Panc1 (cell line): ENCODE data around the gene MEMO1. TPM values are rescaled to one million over a fixed set of nuclear protein-coding genes. Genes with fewer than 3 reads are reported as not detected.
"Not testable (repeated sequence)": the region's sequence is repeated elsewhere in the genome, so short reads cannot be mapped to it uniquely, and the experiment has no call there.

ENCODE experiments used
- ATAC-seq: fragments of 200-7000 bp; cut with Tn5 transposase; 2 replicates; pipeline ENCODE4 v1.9.1; 2020; ENCODE audit warnings: mild to moderate bottlenecking, moderate library complexity
- BruUV-seq: library from RNA; stranded (reverse); fragments of 400-500 nt; replicated peaks from 2 replicates; lab custom pipeline; 2021; lab: Mats Ljungman, UMichigan
- CTCF ChIA-PET: fragments of 300-600 bp; sonication (Branson Sonifier 250); formaldehyde crosslinking; loops from one replicate; lab custom pipeline; 2022; ENCODE audit warnings: antibody characterized with exemption; lab: Charles Lee
- POLR2A ChIA-PET: fragments of 300-600 bp; sonication (Branson Sonifier 250); formaldehyde crosslinking; loops from one replicate; lab custom pipeline; 2022; ENCODE audit warnings: antibody characterized with exemption; lab: Charles Lee
- DNase-seq: peaks from one replicate; pipeline ENCODE4 v3.0.0-alpha.2; 2010; ENCODE audit warnings: low read depth, low spot score
- H3K27ac ChIP-seq: 2 replicates; pipeline ENCODE4 v1.5.1; 2011; ENCODE audit warnings: mild to moderate bottlenecking, low read length, inconsistent platforms
- H3K27me3 ChIP-seq: fragments of 200-500 bp; sonication (Bioruptor generic); 2 replicates; pipeline ENCODE4 v1.6.0; 2014; ENCODE audit warnings: low read length, inconsistent platforms; ENCODE audit not compliant: control insufficient read depth, insufficient read depth
- H3K36me3 ChIP-seq: fragments of 200-500 bp; sonication (Bioruptor generic); 2 replicates; pipeline ENCODE4 v1.5.1; 2014; ENCODE audit warnings: inconsistent platforms, mild to moderate bottlenecking, low read length, moderate library complexity; ENCODE audit not compliant: control insufficient read depth, insufficient read depth
- H3K4me1 ChIP-seq: 2 replicates; pipeline ENCODE4 v1.5.1; 2011; ENCODE audit warnings: inconsistent platforms, mild to moderate bottlenecking, low read length, moderate library complexity; ENCODE audit not compliant: control insufficient read depth, insufficient read depth
- H3K4me3 ChIP-seq, 2 experiments: 2 replicates each; pipeline ENCODE4 v1.5.1; 2011 to 2012; ENCODE audit warnings: low read depth in 2 of 2, low read length in 2 of 2, mild to moderate bottlenecking in 2 of 2, inconsistent platforms in 1 of 2, moderate library complexity in 1 of 2
- H3K9me3 ChIP-seq: fragments of 200-500 bp; sonication (Bioruptor generic); 2 replicates; pipeline ENCODE4 v1.5.1; 2014; ENCODE audit warnings: low read depth, mild to moderate bottlenecking, inconsistent platforms, low read length, moderate library complexity; ENCODE audit not compliant: control insufficient read depth, insufficient read depth
- CTCF ChIP-seq: fragments of 450-650 bp; IDR thresholded peaks from 2 replicates; pipeline ENCODE4 v1.5.1; 2017; ENCODE audit warnings: mild to moderate bottlenecking
- POLR2AphosphoS5 ChIP-seq: IDR thresholded peaks from 2 replicates; pipeline ENCODE4 v1.6.1; 2012; ENCODE audit warnings: mild to moderate bottlenecking, low read depth, low read length, moderate library complexity
- REST ChIP-seq, 2 experiments: IDR thresholded peaks; 2 replicates each; pipeline ENCODE4 v1.6.1; 2011 to 2012; ENCODE audit warnings: low read depth in 2 of 2, control low read depth in 1 of 2, low read length in 1 of 2, mild to moderate bottlenecking in 1 of 2, moderate library complexity in 1 of 2; ENCODE audit not compliant: insufficient read depth in 1 of 2
- SIN3A ChIP-seq: IDR thresholded peaks from 2 replicates; pipeline ENCODE4 v1.6.1; 2012; ENCODE audit warnings: low read depth, mild to moderate bottlenecking, low read length, moderate library complexity, borderline replicate concordance; ENCODE audit not compliant: insufficient read depth
- TCF7L2 ChIP-seq: IDR thresholded peaks from 2 replicates; pipeline ENCODE4 v1.6.1; 2011; ENCODE audit warnings: mild to moderate bottlenecking, low read depth, low read length, inconsistent platforms
- in situ Hi-C: cut with HindIII; loops from 2 replicates; pipeline ENCODE4 v1.10.0; 2016; ENCODE audit warnings: low sequenced_read_pairs, low pct_unique_long_range_greater_than_20kb
- intact Hi-C: fragments of 100-400 bp; cut with micrococcal nuclease; formaldehyde crosslinking; loops from one replicate; pipeline ENCODE4 v1.10.0; 2022; ENCODE audit not compliant: unreplicated experiment
- total RNA-seq: library from RNA; stranded (reverse); gene quantifications from one replicate; pipeline ENCODE4 v1.2.1, GENCODE V29; 2021; ENCODE audit not compliant: unreplicated experiment

MEMO1 gene
- total RNA-seq, 1 experiment from 2014 or later: 60.8 TPM

GRCh38 chr2:32018789-32019482, 8.1 kb upstream of the MEMO1 start:
- CTCF ChIA-PET: interaction anchor here (0.6 to 0.7 kb wide), 2 partner anchors 265 to 1694 kb away, joined by 4 read pairs; no protein-coding TSS in a partner anchor
- DNase-seq, in situ Hi-C loops, intact Hi-C loops, H3K4me1 ChIP-seq, H3K36me3 ChIP-seq, H3K27me3 ChIP-seq, BruUV-seq, H3K27ac ChIP-seq, H3K4me3 ChIP-seq, ATAC-seq, H3K9me3 ChIP-seq: not testable (repeated sequence)
- POLR2A ChIA-PET: interaction anchor here (0.6 kb wide), 1 partner anchor 8 kb away, joined by 10 read pairs; no protein-coding TSS in a partner anchor

- POLR2A ChIA-PET: interaction anchor here (0.8 to 0.9 kb wide), 2 partner anchors 50 to 132 kb away, joined by 3 to 10 read pairs; partner anchors contain the start of gene SPAST
Observed at GRCh38 chr2:32012872-32013271, 2.1 kb upstream of the MEMO1 start.

GRCh38 chr2:32011485-32011960, 715 bp upstream of the MEMO1 start:
- intact Hi-C loops (no loop called here), in situ Hi-C loops (no loop called here)
- BruUV-seq: TSS peak; percentile 95
- H3K4me1 ChIP-seq: peaks cover 23% of the 10 kb centered on the region
- no peaks in the 10 kb centered on the region for H3K27me3 ChIP-seq
- ChIA-PET POLR2A (interaction anchor here (0.6 kb wide), 1 partner anchor 12 kb away, joined by 3 read pairs; no protein-coding TSS in a partner anchor), CTCF (no interaction called here)
- ATAC-seq: no peak
- TF ChIP-seq REST (IDR thresholded peaks at IDR 0.05; ENCODE audit: insufficient read depth in 1 of 2, low read depth in 2 of 2, low read length in 1 of 2) (no peak), SIN3A (no peak), CTCF (no peak), TCF7L2 (no peak), POLR2AphosphoS5 (no peak)
- no peaks in the 10 kb centered on the region for H3K9me3 ChIP-seq
- DNase-seq: no peak
- H3K4me3 ChIP-seq: peak overlapping the region; percentile 88 to 96
- H3K36me3 ChIP-seq: no peaks in the 10 kb centered on the region; the same call in 1 of the 2 replicates
- peak overlapping the region; percentile 100 for H3K27ac ChIP-seq

More at GRCh38 chr2:32012872-32013271, 2.1 kb upstream of the MEMO1 start:
- intact Hi-C loops (no loop called here), in situ Hi-C loops (no loop called here)
- DNase-seq: no peak
- Histone ChIP-seq H3K9me3 (no peaks in the 10 kb centered on the region), H3K4me1 (peaks cover 11% of the 10 kb centered on the region), H3K27me3 (no peaks in the 10 kb centered on the region), H3K27ac (no peak overlapping the region), H3K4me3 (no peak overlapping the region), H3K36me3 (no peaks in the 10 kb centered on the region; the same call in 1 of the 2 replicates)
- TF ChIP-seq SIN3A: no peak
- ATAC-seq: no peak
- CTCF ChIA-PET: interaction anchor here (0.5 to 0.6 kb wide), 2 partner anchors 10 to 269 kb away, joined by 3 to 11 read pairs; no protein-coding TSS in a partner anchor
- no TSS peak for BruUV-seq
